Activated CD4-positive, alpha-beta T cell treated with anti-CD3 and anti-CD28 coated beads, Interleukin-2, Interleukin-4, amounts not matched to agents 100 ng/mL and 50 ng/mL, durations not matched to agents 16 hours and 8 hours (primary cell): ENCODE data around the gene ALAS1.
A peak's percentile ranks its signal among the peaks of the same experiment; 100 is the strongest.

Source experiments
- DNase-seq: peaks from one replicate; pipeline ENCODE4 v3.0.0-alpha.2; 2020; ENCODE audit warnings: low spot score

Gene ALAS1

DNA sequence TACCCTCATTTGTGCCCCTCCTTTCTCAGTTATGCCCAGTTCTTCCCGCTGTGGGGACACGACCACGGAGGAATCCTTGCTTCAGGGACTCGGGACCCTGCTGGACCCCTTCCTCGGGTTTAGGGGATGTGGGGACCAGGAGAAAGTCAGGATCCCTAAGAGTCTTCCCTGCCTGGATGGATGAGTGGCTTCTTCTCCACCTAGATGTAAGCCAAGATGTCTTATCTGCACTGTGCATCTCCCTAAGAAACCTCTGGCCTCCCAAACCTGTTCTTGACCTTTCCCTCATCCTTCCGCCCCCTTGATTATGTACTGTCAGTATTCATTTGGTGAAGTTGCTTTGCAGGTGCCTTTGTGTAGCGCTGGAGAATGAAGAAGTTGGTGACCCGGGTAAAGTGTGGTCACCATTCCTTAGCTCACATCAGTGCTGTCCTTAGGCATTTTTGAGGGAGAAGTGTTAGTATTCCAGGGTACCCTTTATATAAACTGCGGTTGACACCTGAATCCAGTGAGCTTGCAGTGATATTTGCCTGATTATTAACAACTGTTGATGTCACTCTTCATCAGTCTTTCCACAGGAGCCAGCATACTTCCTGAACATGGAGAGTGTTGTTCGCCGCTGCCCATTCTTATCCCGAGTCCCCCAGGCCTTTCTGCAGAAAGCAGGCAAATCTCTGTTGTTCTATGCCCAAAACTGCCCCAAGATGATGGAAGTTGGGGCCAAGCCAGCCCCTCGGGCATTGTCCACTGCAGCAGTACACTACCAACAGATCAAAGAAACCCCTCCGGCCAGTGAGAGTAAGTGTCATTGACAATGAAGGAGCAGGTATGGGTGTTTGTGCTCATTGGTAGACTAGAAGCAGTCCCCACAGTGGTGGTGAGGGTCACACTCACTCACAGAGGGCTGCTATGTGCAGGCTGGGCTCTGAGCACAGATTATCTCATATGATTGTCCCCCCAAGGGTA, 966 bp downstream of the ALAS1 start:
- no peak for DNase-seq

DNA sequence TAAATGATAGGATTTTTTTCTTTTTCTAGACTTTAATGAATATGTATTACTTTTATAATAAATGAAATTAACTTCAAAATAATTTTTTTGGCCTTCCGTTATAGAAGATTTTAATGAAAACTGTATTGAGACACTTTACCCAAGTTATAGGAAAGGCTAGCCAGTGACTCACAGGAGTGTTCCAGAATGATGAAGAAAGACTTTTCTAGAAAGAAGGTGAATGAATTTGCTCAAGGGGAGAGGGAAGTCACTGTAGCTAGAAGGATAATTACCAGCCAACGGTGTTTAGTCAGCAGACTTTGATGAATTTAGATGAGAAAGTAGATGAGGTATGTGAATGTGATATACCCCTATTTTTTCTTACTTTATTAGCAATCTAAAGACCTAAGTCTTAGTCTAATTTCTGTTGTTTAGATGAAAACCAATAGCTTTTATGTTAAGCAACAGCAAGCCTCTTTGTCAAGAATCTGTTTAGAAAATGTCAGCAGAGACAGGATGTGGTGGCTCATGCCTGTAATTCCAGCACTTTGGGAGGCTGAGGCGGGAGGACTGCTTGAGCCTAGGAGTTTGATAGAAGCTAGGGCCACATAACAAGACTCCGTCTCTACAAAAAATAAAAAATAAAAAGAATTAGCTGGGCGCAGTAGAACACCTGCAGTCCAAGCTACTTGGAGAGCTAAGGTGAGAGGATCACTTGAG, 3.2 kb downstream of the ALAS1 start:
- no peak for DNase-seq

DNA sequence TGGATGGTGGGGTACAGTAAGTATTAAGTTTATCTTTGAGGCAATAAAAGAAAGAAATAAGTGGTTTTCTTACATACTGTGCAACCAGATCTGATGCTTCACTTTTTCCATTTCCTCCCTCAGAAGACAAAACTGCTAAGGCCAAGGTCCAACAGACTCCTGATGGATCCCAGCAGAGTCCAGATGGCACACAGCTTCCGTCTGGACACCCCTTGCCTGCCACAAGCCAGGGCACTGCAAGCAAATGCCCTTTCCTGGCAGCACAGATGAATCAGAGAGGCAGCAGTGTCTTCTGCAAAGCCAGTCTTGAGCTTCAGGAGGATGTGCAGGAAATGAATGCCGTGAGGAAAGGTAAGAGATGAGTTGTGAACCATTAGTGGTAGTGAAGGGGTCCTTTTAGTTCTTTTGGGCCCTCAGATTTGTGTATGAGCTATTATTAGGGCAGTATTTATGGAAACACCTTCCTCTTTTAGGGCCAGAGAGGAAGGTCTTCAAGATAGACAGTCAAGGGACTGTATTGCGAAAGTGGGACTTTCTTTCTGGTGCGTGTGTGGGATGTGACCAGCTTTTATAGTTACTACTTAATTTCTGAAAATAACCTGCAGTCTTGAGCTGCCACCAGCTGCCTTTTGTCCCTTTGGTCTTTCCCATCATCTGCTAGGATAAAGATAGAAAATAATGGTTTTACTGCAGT, 4.6 kb downstream of the ALAS1 start:
- no peak for DNase-seq

DNA sequence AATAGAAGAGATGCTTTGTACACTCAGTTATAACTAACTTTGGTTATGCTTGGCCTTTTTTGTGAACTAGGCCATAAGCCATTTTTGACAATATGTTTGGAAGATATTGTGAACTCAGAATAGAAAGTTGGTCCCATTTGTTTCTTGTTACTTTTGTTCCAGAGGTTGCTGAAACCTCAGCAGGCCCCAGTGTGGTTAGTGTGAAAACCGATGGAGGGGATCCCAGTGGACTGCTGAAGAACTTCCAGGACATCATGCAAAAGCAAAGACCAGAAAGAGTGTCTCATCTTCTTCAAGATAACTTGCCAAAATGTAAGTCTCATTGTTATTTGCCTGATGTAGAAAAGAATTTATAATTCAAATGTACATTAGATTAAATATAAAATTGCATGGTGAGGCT, 5.7 kb downstream of the ALAS1 start:
- DNase-seq, result no peak

DNA sequence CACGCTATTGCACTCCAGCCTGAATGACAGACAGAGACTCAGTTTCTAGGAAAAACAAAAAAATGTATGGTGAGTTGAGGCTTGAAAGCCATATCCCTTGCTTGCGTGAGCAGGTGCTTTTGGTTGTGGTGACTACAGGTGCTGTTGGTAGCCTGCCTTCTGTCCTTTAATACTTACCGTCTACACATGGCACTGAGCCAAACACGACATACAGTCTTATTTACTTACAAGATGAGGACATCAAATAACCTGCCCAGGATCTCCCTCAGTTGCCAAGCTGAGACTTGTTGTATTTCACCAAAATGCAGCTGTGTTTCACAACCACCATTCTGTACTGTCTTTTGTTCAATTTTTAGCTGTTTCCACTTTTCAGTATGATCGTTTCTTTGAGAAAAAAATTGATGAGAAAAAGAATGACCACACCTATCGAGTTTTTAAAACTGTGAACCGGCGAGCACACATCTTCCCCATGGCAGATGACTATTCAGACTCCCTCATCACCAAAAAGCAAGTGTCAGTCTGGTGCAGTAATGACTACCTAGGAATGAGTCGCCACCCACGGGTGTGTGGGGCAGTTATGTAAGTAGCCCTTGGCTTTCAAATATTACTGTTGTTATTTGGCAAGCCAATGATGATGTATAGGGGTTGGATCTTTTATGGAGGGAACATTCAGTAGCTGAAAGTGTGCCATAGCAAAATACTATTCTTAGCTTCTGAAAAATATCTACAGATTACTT, 6.5 kb downstream of the ALAS1 start:
- DNase-seq, result no peak

DNA sequence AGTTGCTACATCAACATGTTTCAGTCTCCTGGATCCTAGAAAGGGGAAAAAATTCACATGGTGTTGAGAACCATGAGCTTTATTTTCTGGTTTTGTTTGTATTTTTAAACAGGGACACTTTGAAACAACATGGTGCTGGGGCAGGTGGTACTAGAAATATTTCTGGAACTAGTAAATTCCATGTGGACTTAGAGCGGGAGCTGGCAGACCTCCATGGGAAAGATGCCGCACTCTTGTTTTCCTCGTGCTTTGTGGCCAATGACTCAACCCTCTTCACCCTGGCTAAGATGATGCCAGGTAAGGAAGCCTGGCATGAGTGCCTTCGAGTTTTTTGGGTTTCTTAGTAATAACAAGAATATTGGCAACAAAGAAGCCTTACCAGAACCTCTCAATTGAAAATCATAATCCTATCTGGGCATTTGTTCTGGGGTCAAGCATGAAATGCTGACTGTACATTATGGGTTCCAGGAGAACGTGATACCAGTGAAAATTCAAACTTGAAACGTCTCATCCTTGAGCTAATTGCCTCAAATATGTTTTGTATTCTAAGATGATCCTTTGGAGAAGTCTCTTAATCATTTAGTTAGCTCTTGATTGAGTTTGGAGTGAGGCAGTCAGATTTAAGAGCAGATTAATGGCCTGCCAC, 7.9 kb downstream of the ALAS1 start:
- DNase-seq, result no peak

DNA sequence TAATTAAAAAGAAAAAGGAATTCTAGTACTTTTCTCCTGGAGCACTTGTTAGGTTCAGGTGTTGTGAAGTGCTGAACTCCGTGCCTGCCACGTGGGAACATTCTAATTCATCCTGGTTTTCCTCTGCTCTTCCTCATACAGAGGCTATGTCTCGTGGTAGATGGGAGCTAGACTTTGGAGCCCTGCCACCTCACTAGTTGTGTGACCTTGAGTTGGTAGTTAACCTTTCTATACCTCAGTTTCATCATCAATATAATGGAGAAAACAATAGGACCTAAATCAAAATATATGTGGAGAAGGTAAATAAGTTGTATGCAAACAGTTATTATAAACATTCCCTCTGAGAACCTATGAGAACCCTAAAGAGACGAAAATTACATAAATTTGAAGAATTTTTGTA, 10.6 kb downstream of the ALAS1 start:
- no peak for DNase-seq

DNA sequence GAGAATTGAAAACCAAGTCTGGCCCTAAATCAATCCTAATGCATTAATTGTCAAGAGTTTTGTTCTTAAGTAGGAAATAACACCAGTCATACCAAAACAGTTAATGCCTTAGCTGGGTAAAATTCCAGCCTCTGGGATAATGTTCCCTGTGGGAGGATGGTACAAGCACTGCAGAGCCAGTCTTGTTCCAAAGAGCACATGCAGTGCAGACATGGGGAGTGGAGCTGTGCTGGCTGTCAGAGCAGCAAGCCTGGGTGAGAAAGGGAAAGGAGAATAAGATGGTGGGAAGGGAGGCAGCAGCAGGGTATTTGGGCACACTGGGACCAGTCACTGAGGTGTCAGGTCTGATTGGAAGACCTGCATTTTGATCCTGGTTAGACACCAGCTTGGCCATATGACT, 12.1 kb downstream of the ALAS1 start:
- no peak for DNase-seq

DNA sequence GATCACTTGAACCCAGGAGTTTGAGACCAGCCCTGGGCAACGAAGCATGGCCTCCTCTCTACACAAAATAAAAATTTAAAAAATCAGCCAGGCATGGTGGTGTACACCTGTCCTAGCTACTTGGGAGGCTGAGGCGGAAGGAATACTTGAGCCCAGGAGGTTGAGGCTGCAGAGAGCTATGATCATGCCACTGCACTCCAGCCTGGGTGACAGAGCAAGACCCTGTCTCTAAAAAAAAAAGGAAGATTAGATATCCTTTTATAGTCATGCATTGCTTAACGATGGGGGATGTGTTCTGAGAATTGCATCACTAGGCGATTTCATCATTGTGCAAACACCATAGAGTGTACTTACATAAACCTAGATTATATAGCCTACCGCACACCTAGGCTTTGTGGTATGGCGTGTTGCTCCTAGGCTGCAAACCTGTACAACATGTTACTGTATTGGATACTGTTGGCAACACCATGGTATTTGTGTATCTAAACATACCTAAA, 12.6 kb downstream of the ALAS1 start:
- DNase-seq, result no peak

DNA sequence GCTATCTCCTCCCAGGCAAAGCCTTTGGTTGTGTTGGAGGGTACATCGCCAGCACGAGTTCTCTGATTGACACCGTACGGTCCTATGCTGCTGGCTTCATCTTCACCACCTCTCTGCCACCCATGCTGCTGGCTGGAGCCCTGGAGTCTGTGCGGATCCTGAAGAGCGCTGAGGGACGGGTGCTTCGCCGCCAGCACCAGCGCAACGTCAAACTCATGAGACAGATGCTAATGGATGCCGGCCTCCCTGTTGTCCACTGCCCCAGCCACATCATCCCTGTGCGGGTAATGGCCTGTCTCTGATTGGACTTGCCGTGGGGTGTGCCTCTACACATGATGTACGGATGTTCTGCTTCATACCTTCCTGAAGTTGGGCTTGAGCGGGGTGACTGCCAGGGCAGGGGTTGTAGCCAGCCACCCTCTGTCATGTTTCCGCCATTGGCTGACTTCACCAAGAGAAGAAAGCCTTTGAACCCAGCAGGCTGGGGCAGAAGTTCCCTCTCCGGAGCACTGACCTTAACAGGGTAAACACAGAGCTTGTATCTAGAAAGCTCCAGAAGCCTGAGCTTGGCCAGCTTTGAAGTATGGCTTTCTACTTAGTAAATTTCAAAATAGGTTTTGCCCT, 13.4 kb downstream of the ALAS1 start:
- DNase-seq, result no peak

DNA sequence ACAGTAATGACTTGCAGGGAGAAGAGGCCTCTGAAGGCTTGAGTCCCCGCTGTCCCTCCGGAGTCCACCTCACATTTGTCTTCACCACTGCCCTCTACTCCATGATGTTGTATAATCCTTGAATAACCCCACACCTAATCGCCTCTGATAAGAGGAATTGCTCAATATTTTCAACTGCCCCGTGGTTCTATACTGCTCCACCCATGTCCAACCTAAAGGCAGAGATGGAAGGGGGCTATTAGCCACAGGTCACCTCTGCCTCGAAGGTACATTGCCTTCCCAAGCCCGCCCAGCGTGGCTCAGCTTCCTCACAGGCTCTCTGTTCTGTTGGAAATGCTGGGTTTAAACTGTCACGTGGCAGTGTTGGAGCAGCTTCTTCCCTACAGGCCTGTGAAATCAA, 15.0 kb downstream of the ALAS1 start:
- no peak for DNase-seq

DNA sequence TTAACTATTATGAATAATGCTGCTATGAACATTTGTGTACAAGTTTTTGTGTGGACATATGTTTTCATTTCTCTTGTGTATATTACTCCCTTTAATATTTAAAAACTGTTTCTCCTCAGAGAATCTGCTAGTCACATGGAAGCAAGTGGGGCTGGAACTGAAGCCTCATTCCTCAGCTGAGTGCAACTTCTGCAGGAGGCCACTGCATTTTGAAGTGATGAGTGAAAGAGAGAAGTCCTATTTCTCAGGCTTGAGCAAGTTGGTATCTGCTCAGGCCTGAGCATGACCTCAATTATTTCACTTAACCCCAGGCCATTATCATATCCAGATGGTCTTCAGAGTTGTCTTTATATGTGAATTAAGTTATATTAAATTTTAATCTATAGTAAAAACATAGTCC, 15.9 kb downstream of the ALAS1 start:
- no peak for DNase-seq

DNA sequence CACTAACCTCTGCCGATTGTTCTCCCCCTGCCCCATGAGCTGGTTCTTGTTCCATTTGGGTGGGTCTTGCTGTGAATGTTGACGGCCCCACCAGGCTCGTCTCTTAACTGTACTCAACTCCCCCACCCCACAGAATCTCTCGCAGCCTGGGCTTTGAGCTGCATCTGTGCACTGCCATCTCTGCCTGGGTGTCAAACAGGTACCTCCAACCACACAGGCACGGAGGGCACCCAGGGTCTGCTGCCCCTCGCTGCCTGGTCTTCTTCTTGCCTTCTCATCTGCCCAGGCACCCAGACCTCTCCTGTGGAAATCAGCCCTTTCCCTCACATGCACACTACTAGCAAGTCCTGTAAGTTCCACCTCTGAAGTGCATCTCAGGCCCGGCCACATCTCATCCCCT, 17.4 kb downstream of the ALAS1 start:
- DNase-seq, result no peak

DNA sequence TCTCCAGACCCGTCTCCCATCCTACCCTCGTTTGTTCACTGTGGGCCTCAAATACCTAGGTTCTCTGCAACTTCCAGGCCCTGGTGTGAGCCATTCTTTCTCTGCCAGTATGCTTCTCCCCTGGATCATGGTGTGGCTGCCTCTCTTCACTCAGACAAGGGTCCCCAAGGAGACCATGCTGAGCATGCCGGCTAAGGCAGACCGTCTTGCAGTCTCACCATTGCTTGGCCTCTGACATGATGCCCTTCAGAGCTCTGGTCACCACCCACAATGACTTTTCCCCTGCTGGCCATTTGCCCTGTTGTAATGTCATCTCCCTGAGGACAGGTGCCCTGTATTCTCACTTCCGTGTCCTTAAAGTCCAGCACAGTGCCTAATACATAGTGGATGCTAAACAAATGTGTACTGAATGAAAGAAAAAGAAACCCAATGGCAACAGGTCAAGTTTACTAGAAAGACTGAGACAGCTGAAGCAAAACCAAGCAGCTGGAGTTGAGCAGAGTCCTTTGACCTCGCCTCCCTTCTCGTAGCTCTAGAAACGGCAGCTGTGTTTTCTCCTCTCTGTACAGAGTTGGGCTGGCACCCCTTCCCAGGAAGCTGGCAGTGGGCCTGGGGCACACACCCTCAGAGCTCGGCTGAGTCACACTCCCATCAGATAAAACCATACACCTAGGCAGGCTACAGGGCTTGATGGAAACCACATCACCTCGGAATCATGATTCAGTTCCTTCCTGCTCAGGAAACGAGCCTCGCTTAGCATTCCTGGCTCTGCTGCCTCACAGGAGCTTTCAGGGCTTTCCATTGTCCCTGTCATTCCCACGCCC, 18.8 kb downstream of the ALAS1 start:
- peak; percentile 53 for DNase-seq

DNA sequence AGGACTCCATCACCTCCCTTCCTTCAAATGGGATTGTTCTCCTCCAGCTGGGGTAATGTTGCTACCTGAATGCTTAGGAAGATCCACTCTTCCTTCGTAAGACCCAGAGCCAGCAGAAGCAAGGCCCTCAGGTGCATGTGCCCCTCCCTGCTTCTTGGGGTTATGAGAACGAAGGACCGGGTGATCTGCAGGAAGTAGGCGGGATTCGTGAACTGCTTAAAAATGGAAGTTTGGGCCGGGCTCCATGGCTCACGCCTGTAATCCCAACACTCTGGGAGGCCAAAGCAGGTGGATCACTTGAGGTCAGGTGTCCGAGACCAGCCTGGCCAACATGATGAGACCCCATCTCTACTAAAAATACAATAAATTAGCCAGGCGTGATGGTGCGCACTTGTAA, 19.4 kb downstream of the ALAS1 start:
- DNase-seq, result no peak

DNA sequence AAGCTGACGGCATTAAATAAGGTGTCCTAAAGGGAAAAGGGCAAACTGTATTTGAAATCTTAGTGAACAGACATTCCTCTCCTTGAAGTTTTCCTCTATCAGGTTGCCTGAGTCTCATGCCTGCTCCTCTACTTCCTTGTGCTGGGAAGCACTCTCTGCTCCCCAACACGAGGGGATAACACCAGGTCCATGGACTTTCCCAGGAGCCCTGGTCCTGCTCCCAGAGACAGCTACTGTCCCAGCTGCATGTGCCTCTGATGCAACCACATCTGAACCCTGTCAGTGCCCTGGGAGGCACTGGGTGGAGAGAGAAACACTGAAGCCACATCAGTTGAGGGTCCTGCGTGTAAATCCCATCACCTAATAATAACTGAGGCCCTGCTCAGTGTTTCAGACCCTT, 20.1 kb downstream of the ALAS1 start:
- DNase-seq, result no peak

DNA sequence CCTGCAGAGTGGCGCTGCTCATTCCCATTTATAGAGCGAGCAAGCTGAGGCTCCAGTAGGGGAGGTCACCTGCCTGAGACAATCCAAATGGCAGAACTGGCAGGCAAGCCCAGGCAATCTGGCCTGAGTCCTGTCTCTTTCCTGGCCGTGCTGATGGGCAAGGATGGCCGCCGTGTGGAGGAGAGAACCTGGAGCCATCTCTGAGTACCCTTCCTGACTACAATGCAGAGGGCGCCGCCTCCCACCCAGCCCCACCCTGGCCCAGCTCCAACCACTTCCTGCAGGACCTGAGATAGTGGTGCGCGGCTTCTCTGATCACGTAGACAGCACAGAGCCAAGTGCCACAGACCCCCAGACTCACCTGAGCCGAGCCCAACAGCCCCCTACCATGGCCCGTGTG, 20.5 kb downstream of the ALAS1 start:
- DNase-seq, result no peak

DNA sequence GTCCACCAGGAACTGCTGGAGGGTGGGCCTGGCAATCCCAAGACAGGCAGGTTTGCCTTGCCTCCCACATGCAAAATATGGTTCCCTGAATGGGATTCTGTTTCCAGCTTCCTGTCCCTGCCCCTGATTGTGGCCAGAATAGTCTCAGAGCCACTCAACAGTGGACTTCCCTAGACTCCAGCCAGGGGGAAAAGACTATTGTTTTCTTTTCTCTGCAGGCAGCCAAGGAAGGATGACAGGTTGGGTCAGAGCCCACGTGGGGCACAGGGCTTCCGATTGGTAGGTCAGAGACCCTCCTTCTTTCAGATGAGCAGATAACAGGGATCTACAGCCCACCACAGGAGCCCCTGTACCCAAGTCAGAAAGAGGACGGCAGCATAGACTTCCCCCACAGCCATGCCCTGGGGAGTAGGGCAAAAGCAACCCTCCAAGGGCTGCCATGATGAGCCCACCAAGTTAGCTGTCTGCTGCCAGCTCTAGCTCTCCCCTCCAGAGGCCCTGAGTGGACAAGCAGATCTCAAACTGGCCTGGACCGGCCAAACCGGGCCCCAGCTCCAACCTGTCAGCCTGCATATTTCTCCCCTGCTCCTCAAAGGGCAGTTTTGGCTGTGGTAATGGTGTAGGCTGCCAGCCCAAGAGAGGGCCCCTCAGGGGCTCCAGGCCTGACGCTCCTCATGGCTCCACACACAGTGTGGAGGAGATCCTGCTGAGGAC, 21.1 kb downstream of the ALAS1 start:
- DNase-seq, result no peak

DNA sequence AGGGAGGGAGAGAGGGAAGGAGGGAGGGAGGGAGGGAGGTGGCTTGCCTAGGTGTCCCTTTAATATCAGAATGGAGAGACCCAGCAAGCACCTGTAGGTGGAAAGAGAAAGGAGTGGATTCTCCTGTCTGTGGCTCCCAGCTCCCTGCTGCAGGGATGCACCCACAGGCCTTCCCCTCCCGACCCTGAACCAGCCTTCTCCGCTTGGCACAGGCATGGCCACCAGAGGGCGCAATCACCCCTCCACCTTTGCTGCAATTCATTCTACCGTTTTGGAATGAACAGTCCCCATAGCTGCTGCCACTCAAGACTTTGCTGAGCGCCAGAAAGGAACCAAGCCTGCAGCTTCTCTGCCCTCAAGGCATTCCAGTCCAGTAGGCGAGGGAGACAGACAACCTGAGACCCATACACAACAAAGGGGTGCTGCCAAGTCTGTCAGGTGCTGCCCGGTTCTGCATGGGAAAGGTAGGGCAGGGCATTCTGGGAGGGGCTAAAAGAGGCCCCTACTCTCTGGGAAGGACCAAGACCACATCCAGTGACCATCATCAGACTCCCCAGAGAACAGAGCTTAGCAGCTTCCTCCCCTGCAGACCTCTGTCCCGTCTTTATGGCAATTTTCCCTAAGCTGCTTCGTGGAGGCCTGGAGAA, 22.5 kb downstream of the ALAS1 start:
- peak; percentile 90 for DNase-seq
